HepG2 (cell line): Measurements from ENCODE around the gene PROC. TPM values are rescaled to one million over a fixed set of nuclear protein-coding genes. Genes with fewer than 3 reads are reported as not detected.
A peak's percentile ranks its signal among the peaks of the same experiment; 100 is the strongest.

Experiments used
- ATF4 ChIP-seq, 2 experiments: fragments of 450-650 bp in 1 of 2; sonication (generic) in 1 of 2; formaldehyde crosslinking; IDR thresholded peaks; 2 replicates each; pipeline versions ENCODE4 v1.5.0 to v1.8.0; 2020 to 2022; ENCODE audit warnings: mild to moderate bottlenecking in 1 of 2, missing genetic modification reagents in 1 of 2
- BCL6 ChIP-seq: IDR thresholded peaks from 2 replicates; pipeline ENCODE4 v1.6.1; 2016; ENCODE audit warnings: missing genetic modification reagents, missing compliant biosample characterization
- CBFB ChIP-seq: sonication (generic); formaldehyde crosslinking; IDR thresholded peaks from 2 replicates; pipeline ENCODE4 v1.4.0; 2020; ENCODE audit warnings: missing genetic modification reagents
- CBX1 ChIP-seq: IDR thresholded peaks from one replicate; pipeline ENCODE4 v1.6.1; 2016; ENCODE audit warnings: antibody characterized with exemption, low read depth
- FOXP1 ChIP-seq, 2 experiments: fragments of 450-650 bp in 1 of 2; IDR thresholded peaks; 2 replicates each; pipeline ENCODE4 v1.6.1; 2017 to 2018; ENCODE audit warnings: antibody characterized with exemption in 1 of 2
- IRF9 ChIP-seq: sonication (generic); formaldehyde crosslinking; IDR thresholded peaks from 2 replicates; pipeline ENCODE4 v1.8.0; 2022; ENCODE audit warnings: missing genetic modification reagents, mild to moderate bottlenecking, borderline replicate concordance
- PHF5A ChIP-seq: IDR thresholded peaks from one replicate; pipeline ENCODE4 v1.6.1; 2018; ENCODE audit warnings: low read depth, missing genetic modification reagents; ENCODE audit not compliant: unreplicated experiment
- PREB ChIP-seq: sonication (generic); formaldehyde crosslinking; IDR thresholded peaks from 2 replicates; pipeline ENCODE4 v1.4.0; 2020; ENCODE audit warnings: missing genetic modification reagents
- SIX4 ChIP-seq: sonication (generic); formaldehyde crosslinking; IDR thresholded peaks from 2 replicates; pipeline ENCODE4 v1.4.0; 2020; ENCODE audit warnings: missing genetic modification reagents
- ZBTB7A ChIP-seq: sonication (generic); formaldehyde crosslinking; IDR thresholded peaks from 2 replicates; pipeline ENCODE4 v1.8.0; 2022; ENCODE audit warnings: mild to moderate bottlenecking, missing genetic modification reagents
- ZNF343 ChIP-seq: sonication (generic); formaldehyde crosslinking; IDR thresholded peaks from 2 replicates; pipeline ENCODE4 v1.4.0; 2020; ENCODE audit warnings: mild to moderate bottlenecking, missing genetic modification reagents
- ZNF580 ChIP-seq: IDR thresholded peaks from 2 replicates; pipeline ENCODE4 v1.6.1; 2016; ENCODE audit warnings: low read depth, borderline replicate concordance
- ZNF629 ChIP-seq: sonication (generic); formaldehyde crosslinking; conservative IDR thresholded peaks from 2 replicates; pipeline ENCODE4 v1.5.0; 2020; ENCODE audit warnings: missing genetic modification reagents
- polyA plus RNA-seq, 8 experiments: library from polyadenylated mRNA; depleted of rRNA in 3 of 8; stranded (reverse) in 7 of 8; unstranded in 1 of 8; fragments of >200 nt; fragmentation: Illumina TruSeq in 4 of 8; extraction: Trizol in 4 of 8; gene quantifications; 2 replicates each; pipeline versions ENCODE4 v1.2.1 to v1.2.3, GENCODE V29; 2011 to 2016; ENCODE audit warnings: low read depth in 4 of 8, missing spikeins in 1 of 8, mixed read lengths in 1 of 8; ENCODE audit not compliant: insufficient read depth in 1 of 8
- total RNA-seq, 5 experiments: library from RNA; depleted of rRNA; stranded (reverse); fragments of >200 nt; fragmentation: Illumina TruSeq; extraction: Trizol; gene quantifications; 2 replicates each; pipeline ENCODE4 v1.2.3, GENCODE V29; 2016; ENCODE audit warnings: low read depth in 1 of 5
- TF ChIP-seq, protein P1 (sequence below): sonication (generic); formaldehyde crosslinking; IDR thresholded peaks from 2 replicates; pipeline ENCODE4 v1.4.0; 2020; ENCODE audit warnings: low read depth, mild to moderate bottlenecking, missing genetic modification reagents
- TF ChIP-seq, protein P2 (sequence below): sonication (generic); formaldehyde crosslinking; IDR thresholded peaks from 2 replicates; pipeline ENCODE4 v1.5.1; 2020; ENCODE audit warnings: mild to moderate bottlenecking, missing genetic modification reagents
- TF ChIP-seq, protein P3 (sequence below), 2 experiments: sonication (generic) in 1 of 2; formaldehyde crosslinking in 1 of 2; IDR thresholded peaks; 2 replicates each; pipeline versions ENCODE4 v1.4.0 to v1.6.1; 2018 to 2020; ENCODE audit warnings: missing genetic modification reagents in 2 of 2, borderline replicate concordance in 1 of 2, low read depth in 1 of 2, mild to moderate bottlenecking in 1 of 2, missing biosample characterization in 1 of 2

Gene PROC
- total and polyA plus RNA-seq, 2 of the 13 experiments (the other 11 are each of a cell fraction or from before 2014, with no cell fraction given), result 134 to 185 TPM

DNA sequence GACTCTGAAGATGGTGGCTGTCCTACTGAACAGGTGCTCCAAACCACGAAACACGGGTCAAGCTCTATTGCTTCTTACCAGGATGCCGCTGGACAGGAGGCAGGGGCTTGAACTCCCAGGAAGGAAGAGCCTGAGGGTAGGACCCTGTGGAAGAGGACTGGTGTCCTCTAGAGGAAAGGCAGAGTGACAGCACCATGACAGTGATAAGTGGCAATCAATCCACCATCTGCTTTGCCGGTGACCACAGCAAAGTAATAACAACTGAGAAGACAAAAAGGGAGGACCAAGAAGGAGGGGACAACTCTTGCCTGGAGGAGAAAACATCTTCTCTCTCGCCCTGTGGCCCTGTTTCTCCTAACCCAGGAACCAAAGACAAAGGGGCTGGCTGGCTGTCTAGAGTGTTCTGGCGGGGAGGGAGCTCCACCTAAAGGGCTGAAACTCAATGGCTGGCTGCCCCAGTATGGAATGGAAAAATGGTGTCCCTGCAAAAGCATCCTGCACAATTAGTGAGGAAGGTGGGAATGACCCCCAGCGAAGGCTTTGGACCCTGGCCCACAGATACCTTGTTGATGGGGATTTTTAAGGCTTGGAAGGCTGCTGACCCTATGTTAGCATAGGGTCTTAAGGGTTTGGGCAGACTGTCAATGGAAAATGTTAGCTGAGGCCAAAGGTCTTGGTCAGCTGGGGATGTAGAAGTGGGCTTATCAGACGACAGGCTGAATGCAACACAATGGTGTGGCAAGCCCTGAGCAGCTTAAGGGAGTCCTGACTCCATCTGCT lies 35.4 kb downstream of the PROC start (continued):
- TF ChIP-seq, protein P1, sequence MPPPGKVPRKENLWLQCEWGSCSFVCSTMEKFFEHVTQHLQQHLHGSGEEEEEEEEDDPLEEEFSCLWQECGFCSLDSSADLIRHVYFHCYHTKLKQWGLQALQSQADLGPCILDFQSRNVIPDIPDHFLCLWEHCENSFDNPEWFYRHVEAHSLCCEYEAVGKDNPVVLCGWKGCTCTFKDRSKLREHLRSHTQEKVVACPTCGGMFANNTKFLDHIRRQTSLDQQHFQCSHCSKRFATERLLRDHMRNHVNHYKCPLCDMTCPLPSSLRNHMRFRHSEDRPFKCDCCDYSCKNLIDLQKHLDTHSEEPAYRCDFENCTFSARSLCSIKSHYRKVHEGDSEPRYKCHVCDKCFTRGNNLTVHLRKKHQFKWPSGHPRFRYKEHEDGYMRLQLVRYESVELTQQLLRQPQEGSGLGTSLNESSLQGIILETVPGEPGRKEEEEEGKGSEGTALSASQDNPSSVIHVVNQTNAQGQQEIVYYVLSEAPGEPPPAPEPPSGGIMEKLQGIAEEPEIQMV (CRISPR knock-in tag), result 0 out of 2 replicates have a peak, but pooled peaks have one; percentile 70
- TF ChIP-seq SIX4 (CRISPR knock-in tag), result peak; percentile 51; the same call in 1 of the 2 replicates
- TF ChIP-seq, protein P2, sequence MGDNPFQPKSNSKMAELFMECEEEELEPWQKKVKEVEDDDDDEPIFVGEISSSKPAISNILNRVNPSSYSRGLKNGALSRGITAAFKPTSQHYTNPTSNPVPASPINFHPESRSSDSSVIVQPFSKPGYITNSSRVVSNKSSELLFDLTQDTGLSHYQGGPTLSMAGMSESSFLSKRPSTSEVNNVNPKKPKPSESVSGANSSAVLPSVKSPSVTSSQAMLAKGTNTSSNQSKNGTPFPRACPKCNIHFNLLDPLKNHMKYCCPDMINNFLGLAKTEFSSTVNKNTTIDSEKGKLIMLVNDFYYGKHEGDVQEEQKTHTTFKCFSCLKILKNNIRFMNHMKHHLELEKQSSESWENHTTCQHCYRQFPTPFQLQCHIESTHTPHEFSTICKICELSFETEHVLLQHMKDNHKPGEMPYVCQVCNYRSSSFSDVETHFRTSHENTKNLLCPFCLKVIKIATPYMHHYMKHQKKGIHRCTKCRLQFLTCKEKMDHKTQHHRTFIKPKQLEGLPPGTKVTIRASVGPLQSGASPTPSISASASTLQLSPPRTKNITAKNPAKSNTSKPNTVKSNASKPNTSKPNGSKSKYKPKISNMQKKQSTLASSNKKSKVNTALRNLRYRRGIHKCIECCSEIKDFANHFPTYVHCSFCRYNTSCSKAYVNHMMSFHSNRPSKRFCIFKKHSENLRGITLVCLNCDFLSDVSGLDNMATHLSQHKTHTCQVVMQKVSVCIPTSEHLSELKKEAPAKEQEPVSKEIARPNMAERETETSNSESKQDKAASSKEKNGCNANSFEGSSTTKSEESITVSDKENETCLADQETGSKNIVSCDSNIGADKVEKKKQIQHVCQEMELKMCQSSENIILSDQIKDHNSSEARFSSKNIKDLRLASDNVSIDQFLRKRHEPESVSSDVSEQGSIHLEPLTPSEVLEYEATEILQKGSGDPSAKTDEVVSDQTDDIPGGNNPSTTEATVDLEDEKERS (CRISPR knock-in tag), result 0 out of 2 replicates have a peak, but pooled peaks have one; percentile 70
- 0 out of 2 replicates have a peak, but pooled peaks have one; percentile 4 for TF ChIP-seq ZNF629 (CRISPR knock-in tag)
- TF ChIP-seq IRF9 (CRISPR knock-in tag), result peak; percentile 58; the same call in 1 of the 2 replicates
- TF ChIP-seq CBX1, result peak; percentile 89
- no peak for TF ChIP-seq ATF4 (CRISPR knock-in tag; IDR thresholded peaks at IDR 0.05)
- TF ChIP-seq, protein P3, sequence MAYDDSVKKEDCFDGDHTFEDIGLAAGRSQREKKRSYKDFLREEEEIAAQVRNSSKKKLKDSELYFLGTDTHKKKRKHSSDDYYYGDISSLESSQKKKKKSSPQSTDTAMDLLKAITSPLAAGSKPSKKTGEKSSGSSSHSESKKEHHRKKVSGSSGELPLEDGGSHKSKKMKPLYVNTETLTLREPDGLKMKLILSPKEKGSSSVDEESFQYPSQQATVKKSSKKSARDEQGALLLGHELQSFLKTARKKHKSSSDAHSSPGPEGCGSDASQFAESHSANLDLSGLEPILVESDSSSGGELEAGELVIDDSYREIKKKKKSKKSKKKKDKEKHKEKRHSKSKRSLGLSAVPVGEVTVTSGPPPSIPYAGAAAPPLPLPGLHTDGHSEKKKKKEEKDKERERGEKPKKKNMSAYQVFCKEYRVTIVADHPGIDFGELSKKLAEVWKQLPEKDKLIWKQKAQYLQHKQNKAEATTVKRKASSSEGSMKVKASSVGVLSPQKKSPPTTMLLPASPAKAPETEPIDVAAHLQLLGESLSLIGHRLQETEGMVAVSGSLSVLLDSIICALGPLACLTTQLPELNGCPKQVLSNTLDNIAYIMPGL (CRISPR knock-in tag; IDR thresholded peaks at IDR 0.05; ENCODE audit: borderline replicate concordance in 1 of 2, low read depth in 1 of 2), result peak; percentile 68 to 89
- TF ChIP-seq ZNF580 (CRISPR knock-in tag), result peak; percentile 78; the same call in 1 of the 2 replicates
- no peak for TF ChIP-seq FOXP1 (IDR thresholded peaks at IDR 0.05)
- TF ChIP-seq FOXP1 (CRISPR knock-in tag; IDR thresholded peaks at IDR 0.05), result no peak; the same call in 1 of the 2 replicates
- TF ChIP-seq PREB (CRISPR knock-in tag), result no peak
- TF ChIP-seq PHF5A (CRISPR knock-in tag), result no peak
- 0 out of 2 replicates have a peak, but pooled peaks have one; percentile 46 for TF ChIP-seq ZNF343 (CRISPR knock-in tag)
- TF ChIP-seq ZBTB7A (CRISPR knock-in tag), result peak; percentile 54; the same call in 1 of the 2 replicates
- TF ChIP-seq CBFB (CRISPR knock-in tag), result peak; percentile 39; the same call in 1 of the 2 replicates
- TF ChIP-seq BCL6 (CRISPR knock-in tag), result peak; percentile 22; the same call in 1 of the 2 replicates
